Stimulated activated naive B cell treated with anti-CD40 and anti-IgM and Interleukin-4, amounts not matched to agents 10 μg/mL and 1 μg/mL and 100 μg/mL, for 72 hours (primary cell): Measurements from ENCODE around the gene POTEI.
"Not testable (repeated sequence)": the region's sequence is repeated elsewhere in the genome, so short reads cannot be mapped to it uniquely, and the experiment has no call there.

Experiments
- ATAC-seq, 2 donors: fragments of 150-1000 bp; cut with Tn5 transposase; replicated peaks; 2 replicates each; pipeline ENCODE4 v1.10.0; 2021; ENCODE audit warnings: moderate library complexity in 1 of 2
- DNase-seq: peaks from one replicate; pipeline ENCODE4 v3.0.0; 2021
- H3K27ac Mint-ChIP-seq: one replicate; pipeline ENCODE4 v1.8.0; 2022; ENCODE audit warnings: mild to moderate bottlenecking, mixed read lengths
- H3K27me3 Mint-ChIP-seq, 2 donors: one replicate each; pipeline ENCODE4 v1.8.0; 2022; ENCODE audit warnings: mixed read lengths in 2 of 2
- H3K36me3 Mint-ChIP-seq, 2 donors: one replicate each; pipeline ENCODE4 v1.8.0; 2022; ENCODE audit warnings: mixed read lengths in 2 of 2, mild to moderate bottlenecking in 1 of 2
- H3K4me1 Mint-ChIP-seq, 2 donors: one replicate each; pipeline ENCODE4 v1.8.0; 2022; ENCODE audit warnings: mixed read lengths in 2 of 2, mild to moderate bottlenecking in 1 of 2
- H3K4me3 Mint-ChIP-seq, 2 donors: one replicate each; pipeline ENCODE4 v1.8.0; 2022; ENCODE audit warnings: mild to moderate bottlenecking in 2 of 2, mixed read lengths in 2 of 2, moderate library complexity in 1 of 2
- H3K9me3 Mint-ChIP-seq, 2 donors: one replicate each; pipeline ENCODE4 v1.8.0; 2022; ENCODE audit warnings: mixed read lengths in 2 of 2, mild to moderate bottlenecking in 1 of 2

The POTEI gene

GRCh38 chr2:130418845-130419244 lies 90.3 kb downstream of the POTEI start:
- H3K36me3 Mint-ChIP-seq, H3K4me3 Mint-ChIP-seq, H3K9me3 Mint-ChIP-seq, ATAC-seq, H3K27ac Mint-ChIP-seq, H3K4me1 Mint-ChIP-seq, DNase-seq: not testable (repeated sequence)
- peaks cover 8 to 19% of the 10 kb centered on the region in 2 donors for H3K27me3 Mint-ChIP-seq

DNA sequence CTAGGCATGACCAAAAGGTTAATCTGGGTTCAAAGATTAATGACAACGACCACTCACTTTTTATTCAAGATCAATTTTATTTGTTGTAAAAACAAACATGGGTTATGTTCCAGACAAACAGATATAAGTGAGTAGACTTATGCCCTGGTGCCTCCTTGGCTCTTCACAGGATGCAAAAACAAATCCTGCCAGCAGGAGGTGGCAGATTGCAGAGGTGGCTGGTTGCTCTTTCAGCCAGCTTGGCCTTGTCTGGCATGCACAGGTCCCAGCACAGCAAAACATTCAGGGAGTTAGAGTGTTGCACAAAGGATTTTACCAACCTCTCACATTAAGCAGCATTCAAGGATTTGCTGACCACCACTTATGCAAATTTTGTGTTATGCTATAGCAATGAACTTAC lies 92.4 kb downstream of the POTEI start:
- DNase-seq, H3K4me1 Mint-ChIP-seq, H3K36me3 Mint-ChIP-seq, ATAC-seq, H3K9me3 Mint-ChIP-seq, H3K27ac Mint-ChIP-seq, H3K4me3 Mint-ChIP-seq: not testable (repeated sequence)
- H3K27me3 Mint-ChIP-seq, result peaks cover 8 to 12% of the 10 kb centered on the region in 2 donors
